Neuronal stem cell (in vitro differentiated cells): ENCODE measurements around the gene SMAP1.
"Not testable (repeated sequence)": the region's sequence is repeated elsewhere in the genome, so short reads cannot be mapped to it uniquely, and the experiment has no call there.

Experiments
- DNase-seq: peaks from one replicate; pipeline ENCODE4 v3.0.0-alpha.2; 2013; ENCODE audit warnings: low spot score
- H2AFZ ChIP-seq: one replicate; pipeline ENCODE4 v1.6.1; 2013; ENCODE audit warnings: mild to moderate bottlenecking, low read length, inconsistent platforms
- H2AK5ac ChIP-seq: 2 replicates; pipeline ENCODE4 v1.6.1; 2013; ENCODE audit warnings: low read depth, mild to moderate bottlenecking, inconsistent platforms, low read length, moderate library complexity, mixed read lengths
- H2BK120ac ChIP-seq: 2 replicates; pipeline ENCODE4 v1.6.1; 2013; ENCODE audit warnings: low read depth, mild to moderate bottlenecking, inconsistent platforms, low read length, moderate library complexity, mixed read lengths
- H2BK12ac ChIP-seq: one replicate; pipeline ENCODE4 v1.6.1; 2013; ENCODE audit warnings: low read length, inconsistent platforms
- H2BK15ac ChIP-seq: 2 replicates; pipeline ENCODE4 v1.6.1; 2013; ENCODE audit warnings: mild to moderate bottlenecking, low read length, inconsistent platforms, mixed read lengths
- H2BK5ac ChIP-seq: one replicate; pipeline ENCODE4 v1.6.1; 2013; ENCODE audit warnings: inconsistent platforms, mild to moderate bottlenecking, low read length, moderate library complexity
- H3K14ac ChIP-seq: one replicate; pipeline ENCODE4 v1.6.1; 2013; ENCODE audit warnings: low read length, inconsistent platforms
- H3K18ac ChIP-seq: 2 replicates; pipeline ENCODE4 v1.6.1; 2013; ENCODE audit warnings: low read length, inconsistent platforms
- H3K23ac ChIP-seq: 2 replicates; pipeline ENCODE4 v1.6.1; 2013; ENCODE audit warnings: low read depth, mild to moderate bottlenecking, mixed read lengths, low read length, inconsistent platforms; ENCODE audit not compliant: poor library complexity
- H3K27ac ChIP-seq: replicated peaks from 3 replicates; pipeline ENCODE4 v1.5.1; 2013; ENCODE audit warnings: low read length, inconsistent platforms
- H3K27me3 ChIP-seq, 3 experiments: 2 replicates each; pipeline ENCODE4 v1.6.1; 2013; ENCODE audit warnings: low read length in 3 of 3, mild to moderate bottlenecking in 2 of 3, inconsistent platforms in 1 of 3, low read depth in 1 of 3, mixed read lengths in 1 of 3, moderate library complexity in 1 of 3; ENCODE audit not compliant: control insufficient read depth in 3 of 3, insufficient read depth in 3 of 3
- H3K36me3 ChIP-seq, 2 donors: replicated peaks in 1 of 2; 2 replicates each; pipeline ENCODE4 v1.6.1; 2013; ENCODE audit warnings: low read length in 2 of 2; ENCODE audit not compliant: control insufficient read depth in 2 of 2, insufficient read depth in 2 of 2
- H3K4ac ChIP-seq: 2 replicates; pipeline ENCODE4 v1.6.1; 2013; ENCODE audit warnings: inconsistent platforms, mild to moderate bottlenecking, low read length, moderate library complexity
- H3K4me1 ChIP-seq, 2 donors: 1 replicate in 1 of 2; 2 replicates in 1 of 2; pipeline ENCODE4 v1.6.1; 2013; ENCODE audit warnings: low read length in 2 of 2, low read depth in 1 of 2; ENCODE audit not compliant: control insufficient read depth in 2 of 2, insufficient read depth in 1 of 2
- H3K4me2 ChIP-seq: one replicate; pipeline ENCODE4 v1.6.1; 2013; ENCODE audit warnings: mild to moderate bottlenecking, low read length, inconsistent platforms; ENCODE audit not compliant: insufficient read depth, poor library complexity, severe bottlenecking
- H3K4me3 ChIP-seq, 2 donors: 2 replicates each; pipeline ENCODE4 v1.5.1; 2013; ENCODE audit warnings: low read length in 2 of 2, mild to moderate bottlenecking in 2 of 2, inconsistent platforms in 1 of 2, moderate library complexity in 1 of 2
- H3K79me1 ChIP-seq: one replicate; pipeline ENCODE4 v1.6.1; 2013; ENCODE audit warnings: low read depth, mild to moderate bottlenecking, inconsistent platforms, low read length, moderate library complexity
- H3K9ac ChIP-seq: one replicate; pipeline ENCODE4 v1.6.1; 2013; ENCODE audit warnings: mild to moderate bottlenecking, low read depth, low read length, inconsistent platforms; ENCODE audit not compliant: poor library complexity
- H3K9me3 ChIP-seq, 2 donors: replicated peaks in 1 of 2; 2 replicates each; pipeline versions ENCODE3 to v1.6.1; 2013; ENCODE audit warnings: low read length in 2 of 2, mild to moderate bottlenecking in 2 of 2, inconsistent platforms in 1 of 2, low read depth in 1 of 2, mixed read lengths in 1 of 2, moderate library complexity in 1 of 2; ENCODE audit not compliant: control insufficient read depth in 2 of 2, insufficient read depth in 1 of 2
- H4K8ac ChIP-seq: one replicate; pipeline ENCODE4 v1.6.1; 2013; ENCODE audit warnings: low read depth, mild to moderate bottlenecking, inconsistent platforms, low read length, moderate library complexity
- H4K91ac ChIP-seq: one replicate; pipeline ENCODE4 v1.6.1; 2013; ENCODE audit warnings: low read length, low read depth, mild to moderate bottlenecking, inconsistent platforms; ENCODE audit not compliant: poor library complexity
- WGBS, 2 donors: extraction: QIAGEN DNeasy Blood & Tissue Kit; methylation state at CpG; one replicate each; pipeline ENCODE4 v1.1.7; 2013; ENCODE audit warnings: missing lambda C conversion rate in 2 of 2, mixed read lengths in 1 of 2; ENCODE audit not compliant: insufficient read length in 2 of 2, insufficient replicate concordance in 1 of 2; ENCODE audit errors: extremely low coverage in 2 of 2; 5-methylcytosine and 5-hydroxymethylcytosine counted together

Gene SMAP1

GRCh38 chr6:70764706-70765105 lies 97.0 kb downstream of the SMAP1 start:
- Histone ChIP-seq H3K4me2 (no peak overlapping the region), H2BK5ac (no peak overlapping the region), H2AK5ac (no peak overlapping the region), H4K8ac (no peak overlapping the region), H3K4me1 (no peaks in the 10 kb centered on the region), H3K14ac (no peak overlapping the region), H2AFZ (no peak overlapping the region), H3K9me3 (no peaks in the 10 kb centered on the region), H2BK12ac (no peak overlapping the region), H3K18ac (no peak overlapping the region), H3K79me1 (no peaks in the 10 kb centered on the region), H4K91ac (no peak overlapping the region), H3K23ac (no peak overlapping the region), H2BK15ac (no peak overlapping the region), H2BK120ac (no peak overlapping the region), H3K9ac (no peak overlapping the region), H3K4ac (no peak overlapping the region), H3K27me3 (no peaks in the 10 kb centered on the region), H3K4me3 (no peak overlapping the region), H3K36me3 (peaks cover 2 to 5% of the 10 kb centered on the region in 2 donors), H3K27ac (no peak overlapping the region)
- WGBS, 2 donors = no CpG with 5 or more reads among the region's 4 CpGs
- no peak for DNase-seq

- H2BK12ac ChIP-seq, H3K27ac ChIP-seq, H3K18ac ChIP-seq, H3K9me3 ChIP-seq, H3K79me1 ChIP-seq, H3K4ac ChIP-seq, H4K8ac ChIP-seq, H2BK15ac ChIP-seq, H2BK120ac ChIP-seq, H4K91ac ChIP-seq, H3K36me3 ChIP-seq, H3K4me3 ChIP-seq, H3K9ac ChIP-seq, H3K14ac ChIP-seq, H3K4me1 ChIP-seq, H3K27me3 ChIP-seq, H3K4me2 ChIP-seq, H2AK5ac ChIP-seq, H3K23ac ChIP-seq, DNase-seq, H2AFZ ChIP-seq, H2BK5ac ChIP-seq: not testable (repeated sequence)
- no CpG with 5 or more reads among the region's 19 CpGs for WGBS, 2 donors
Measured at GRCh38 chr6:70771351-70771750, 103.7 kb downstream of the SMAP1 start.

DNA sequence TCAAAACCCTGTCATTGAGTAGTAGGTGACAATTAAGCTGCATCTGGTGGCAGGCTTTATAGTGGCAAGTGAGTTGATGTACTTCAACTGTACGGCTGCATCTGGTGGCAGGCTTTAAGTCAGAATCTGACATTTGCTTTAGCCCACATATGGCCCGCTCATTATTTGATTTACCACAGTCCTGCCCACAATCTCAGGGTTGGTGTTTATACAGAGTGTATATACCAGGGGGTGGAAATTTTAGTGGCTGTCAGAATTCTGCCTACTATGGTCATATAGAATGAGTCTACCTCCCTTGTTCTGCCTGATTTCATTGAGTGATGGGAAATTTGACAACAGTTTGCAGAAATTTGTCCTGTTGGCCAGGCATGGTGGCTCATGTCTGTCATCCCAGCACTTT lies 112.3 kb downstream of the SMAP1 start:
- no peak overlapping the region for H2BK15ac ChIP-seq
- no peak overlapping the region for H2BK5ac ChIP-seq
- H3K27ac ChIP-seq = no peak overlapping the region
- H2AFZ ChIP-seq = no peak overlapping the region
- no peak overlapping the region for H3K9ac ChIP-seq
- H3K36me3 ChIP-seq = no peaks in the 10 kb centered on the region
- no peaks in the 10 kb centered on the region for H3K27me3 ChIP-seq
- no peak overlapping the region for H3K14ac ChIP-seq
- no peak overlapping the region for H3K4ac ChIP-seq
- no peak overlapping the region for H3K18ac ChIP-seq
- no peaks in the 10 kb centered on the region for H3K4me1 ChIP-seq
- no peak overlapping the region for H2BK120ac ChIP-seq
- no peak overlapping the region for H3K4me2 ChIP-seq
- no peak overlapping the region for H3K4me3 ChIP-seq
- no peak overlapping the region for H4K8ac ChIP-seq
- H3K79me1 ChIP-seq = no peaks in the 10 kb centered on the region
- no peak overlapping the region for H2BK12ac ChIP-seq
- DNase-seq = no peak
- H4K91ac ChIP-seq = no peak overlapping the region
- no CpG with 5 or more reads among the region's 2 CpGs for WGBS, 2 donors
- peaks cover 7 to 20% of the 10 kb centered on the region in 2 donors for H3K9me3 ChIP-seq
- no peak overlapping the region for H3K23ac ChIP-seq
- no peak overlapping the region for H2AK5ac ChIP-seq

DNA sequence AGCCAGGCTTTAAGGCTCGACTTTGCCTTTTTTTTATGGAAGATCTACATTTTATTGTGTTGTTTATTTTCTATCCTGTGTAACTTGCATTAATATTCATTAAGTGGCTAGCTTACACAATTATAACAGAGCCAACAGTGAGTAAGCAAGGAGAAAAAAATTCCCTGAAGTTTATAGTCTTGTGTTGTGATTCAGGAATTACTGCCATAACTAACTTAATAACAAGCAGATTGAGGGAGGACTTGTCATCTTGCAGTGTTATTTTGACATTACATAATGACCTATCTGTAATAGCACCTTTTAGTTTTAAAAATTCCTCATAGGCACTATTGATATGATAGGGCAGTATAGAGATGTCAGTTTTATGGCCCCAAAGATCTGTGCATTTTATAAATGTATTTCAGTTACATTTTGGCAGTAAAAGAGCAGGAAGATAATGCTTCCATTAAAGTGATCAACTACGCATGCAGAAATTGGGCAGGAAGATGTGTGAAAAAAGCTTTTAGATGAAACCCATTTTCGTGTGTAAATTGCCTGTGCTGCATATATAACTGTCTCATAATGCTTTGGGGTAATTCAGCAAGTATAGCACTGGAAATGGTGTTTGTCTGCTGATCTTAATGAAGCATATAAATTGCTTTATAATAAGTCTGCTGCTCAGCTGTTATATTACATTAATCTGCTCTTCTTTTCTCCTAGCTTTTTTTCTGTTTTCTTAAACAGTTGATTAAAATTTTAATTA lies 123.0 kb downstream of the SMAP1 start:
- H3K36me3 ChIP-seq = no peaks in the 10 kb centered on the region
- H3K9me3 ChIP-seq = no peaks in the 10 kb centered on the region
- no CpG with 5 or more reads among the region's 3 CpGs for WGBS, 2 donors
- no peak overlapping the region for H3K23ac ChIP-seq
- DNase-seq = no peak
- H4K91ac ChIP-seq = no peak overlapping the region
- H2BK5ac ChIP-seq = no peak overlapping the region
- no peaks in the 10 kb centered on the region for H3K79me1 ChIP-seq
- no peak overlapping the region for H3K18ac ChIP-seq
- H3K4me2 ChIP-seq = no peak overlapping the region
- no peak overlapping the region for H2AK5ac ChIP-seq
- H3K14ac ChIP-seq = no peak overlapping the region
- no peak overlapping the region for H3K9ac ChIP-seq
- H2BK12ac ChIP-seq = no peak overlapping the region
- no peak overlapping the region for H4K8ac ChIP-seq
- no peak overlapping the region for H3K27ac ChIP-seq
- H2BK15ac ChIP-seq = no peak overlapping the region
- no peaks in the 10 kb centered on the region for H3K4me1 ChIP-seq
- H2BK120ac ChIP-seq = no peak overlapping the region
- no peak overlapping the region for H3K4ac ChIP-seq
- no peak overlapping the region for H2AFZ ChIP-seq
- H3K4me3 ChIP-seq = no peak overlapping the region
- H3K27me3 ChIP-seq = no peaks in the 10 kb centered on the region
